ELF-1 (cell line): Measurements from ENCODE around the gene SPI1.
"Not testable (repeated sequence)": the region's sequence is repeated elsewhere in the genome, so short reads cannot be mapped to it uniquely, and the experiment has no call there.

Source experiments
- DNase-seq: peaks from one replicate; pipeline ENCODE4 v3.0.0-alpha.2; 2016; ENCODE audit warnings: low read depth, low spot score

SPI1 gene

DNA sequence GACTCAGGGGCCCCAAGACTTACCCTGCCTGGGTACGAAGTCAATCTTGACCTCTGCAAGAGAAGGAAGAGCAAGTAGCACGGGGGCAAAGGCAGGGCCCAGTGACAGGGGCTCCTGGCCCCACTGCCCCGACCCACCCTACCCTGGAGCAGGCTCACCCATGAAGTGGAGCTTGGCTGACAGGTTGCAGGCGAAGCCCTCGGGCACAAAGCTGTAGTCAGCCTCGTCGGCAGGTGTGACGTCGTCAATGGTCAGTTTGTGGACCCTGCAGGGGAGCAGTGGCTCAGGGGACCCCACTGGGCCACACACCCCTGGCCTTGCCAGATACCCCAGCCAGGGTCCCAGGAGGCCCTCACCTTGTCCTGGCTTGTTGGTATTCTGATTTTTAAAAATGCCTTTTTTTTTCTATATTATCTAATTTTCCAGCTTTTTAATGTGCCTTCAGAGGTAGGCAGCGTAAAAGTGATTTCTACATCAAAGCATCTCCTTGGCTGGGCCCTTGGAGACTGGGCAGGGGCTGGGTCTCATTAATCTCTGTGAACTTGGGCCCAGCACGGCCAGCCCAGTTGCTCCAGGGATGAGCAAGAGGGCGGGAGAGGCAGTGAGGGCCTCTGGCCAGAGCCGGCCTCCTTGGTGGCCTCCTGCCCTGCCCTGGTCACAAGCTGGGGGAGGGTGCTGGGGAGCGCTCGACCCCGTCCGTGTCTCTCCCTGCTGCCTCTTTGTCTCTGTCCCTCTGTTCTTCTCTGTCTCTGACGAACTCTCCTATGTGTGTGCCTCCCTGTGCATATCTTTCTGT, 37.2 kb downstream of the SPI1 start:
- no peak for DNase-seq

GRCh38 chr11:47340010-47340409, 38.3 kb downstream of the SPI1 start:
- no peak for DNase-seq

- no peak for DNase-seq
These were observed 39.7 kb downstream of the SPI1 start for GRCh38 chr11:47338396-47339241.

- no peak for DNase-seq
These were observed 41.0 kb downstream of the SPI1 start for GRCh38 chr11:47337229-47337924.

DNA sequence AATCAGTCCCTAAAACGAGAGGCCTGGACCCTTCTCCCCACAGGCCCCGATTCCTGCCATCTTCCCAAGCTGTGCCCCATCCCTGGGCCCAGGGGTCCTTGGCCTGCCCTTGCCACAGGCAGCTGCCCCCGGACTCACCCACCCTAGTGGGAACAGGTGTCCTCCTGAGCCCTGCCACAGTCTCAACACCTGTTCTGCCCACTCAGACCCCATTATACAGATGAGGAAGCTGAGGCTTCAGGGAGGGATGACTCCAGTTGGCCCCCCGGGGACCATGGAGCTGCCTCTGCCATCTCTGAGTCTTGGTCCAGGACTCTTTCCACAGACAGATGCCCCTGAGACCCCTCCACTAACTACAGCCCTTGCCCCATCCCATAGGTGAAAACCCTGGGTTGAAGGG, 41.8 kb downstream of the SPI1 start:
- DNase-seq, result no peak

GRCh38 chr11:47335733-47336132, 42.6 kb downstream of the SPI1 start:
- no peak for DNase-seq

DNA sequence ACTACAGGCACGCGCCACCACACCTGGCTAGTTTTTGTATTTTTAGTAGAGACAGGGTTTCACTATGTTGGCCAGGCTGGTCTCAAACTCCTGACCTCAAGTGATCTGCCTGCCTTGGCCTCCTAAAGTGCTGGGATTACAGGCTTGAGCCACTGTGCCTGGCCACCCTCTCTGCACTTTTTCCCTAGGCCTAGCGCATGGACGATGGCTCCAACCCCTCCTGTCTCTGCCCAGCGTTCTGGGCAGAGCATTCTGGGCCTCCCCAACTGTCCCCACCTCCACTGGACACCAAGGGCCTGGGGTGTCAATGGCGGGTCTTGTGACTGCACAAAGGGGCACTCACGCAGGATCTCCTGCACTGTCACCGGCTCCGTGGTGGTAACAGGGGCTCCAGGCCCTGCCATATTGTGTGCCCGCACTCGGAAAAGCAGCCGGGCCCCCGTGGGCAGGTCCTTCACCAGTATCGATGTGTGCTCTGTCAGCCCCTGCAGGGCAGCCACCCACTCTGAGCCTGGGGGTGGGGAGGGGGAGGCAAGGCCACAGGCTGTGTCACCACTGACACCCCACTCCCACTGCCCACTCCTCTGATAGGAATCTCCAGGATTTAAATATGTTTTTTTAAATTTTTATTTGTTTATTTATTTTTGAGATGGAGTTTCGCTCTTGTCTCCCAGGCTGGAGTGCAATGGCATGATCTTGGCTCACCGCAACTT, 43.5 kb downstream of the SPI1 start:
- DNase-seq, result not testable (repeated sequence)

DNA sequence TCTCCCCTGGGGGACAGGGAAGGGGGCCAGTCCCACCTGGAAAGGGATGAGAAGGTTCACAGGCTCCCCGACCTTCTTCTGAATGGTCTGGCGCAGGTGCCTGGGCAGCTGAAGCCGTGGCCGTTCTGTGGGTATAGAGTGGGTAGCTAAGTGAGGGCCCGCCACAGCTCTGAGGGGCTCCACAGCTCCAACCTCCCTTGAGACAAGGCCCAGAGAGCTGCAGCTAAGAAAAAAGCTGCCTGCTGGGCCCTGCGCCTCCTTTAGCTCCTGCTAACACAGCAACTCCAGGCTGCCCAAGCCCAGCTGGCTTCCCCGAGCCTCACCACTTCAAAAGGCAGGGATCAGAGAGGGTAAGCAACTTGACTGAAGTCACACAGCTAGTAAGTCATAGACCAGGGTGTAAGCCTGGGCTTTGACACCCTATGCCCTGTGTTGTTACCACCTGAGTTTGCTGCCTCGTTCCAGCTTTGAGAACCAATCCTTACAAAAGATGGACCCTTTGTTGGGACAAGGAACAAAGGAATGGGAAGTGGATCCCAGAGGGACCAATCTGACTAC, 44.4 kb downstream of the SPI1 start:
- no peak for DNase-seq

DNA sequence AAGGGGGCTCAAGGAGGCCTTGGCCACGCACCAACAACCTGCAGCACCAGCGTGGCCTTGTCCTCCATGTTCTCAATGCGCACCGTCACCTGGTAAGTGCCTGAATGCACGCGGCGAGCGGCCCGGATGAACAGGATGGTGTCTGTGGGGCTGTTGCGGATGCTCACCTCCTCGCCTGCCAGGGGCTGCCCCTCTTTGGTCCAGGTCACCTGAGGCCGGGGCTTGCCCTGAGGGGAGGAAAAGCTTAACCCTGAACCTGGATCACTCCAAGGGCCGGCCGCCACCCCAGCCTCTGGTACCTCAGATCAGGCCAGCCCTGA, 44.9 kb downstream of the SPI1 start:
- DNase-seq, result no peak

DNA sequence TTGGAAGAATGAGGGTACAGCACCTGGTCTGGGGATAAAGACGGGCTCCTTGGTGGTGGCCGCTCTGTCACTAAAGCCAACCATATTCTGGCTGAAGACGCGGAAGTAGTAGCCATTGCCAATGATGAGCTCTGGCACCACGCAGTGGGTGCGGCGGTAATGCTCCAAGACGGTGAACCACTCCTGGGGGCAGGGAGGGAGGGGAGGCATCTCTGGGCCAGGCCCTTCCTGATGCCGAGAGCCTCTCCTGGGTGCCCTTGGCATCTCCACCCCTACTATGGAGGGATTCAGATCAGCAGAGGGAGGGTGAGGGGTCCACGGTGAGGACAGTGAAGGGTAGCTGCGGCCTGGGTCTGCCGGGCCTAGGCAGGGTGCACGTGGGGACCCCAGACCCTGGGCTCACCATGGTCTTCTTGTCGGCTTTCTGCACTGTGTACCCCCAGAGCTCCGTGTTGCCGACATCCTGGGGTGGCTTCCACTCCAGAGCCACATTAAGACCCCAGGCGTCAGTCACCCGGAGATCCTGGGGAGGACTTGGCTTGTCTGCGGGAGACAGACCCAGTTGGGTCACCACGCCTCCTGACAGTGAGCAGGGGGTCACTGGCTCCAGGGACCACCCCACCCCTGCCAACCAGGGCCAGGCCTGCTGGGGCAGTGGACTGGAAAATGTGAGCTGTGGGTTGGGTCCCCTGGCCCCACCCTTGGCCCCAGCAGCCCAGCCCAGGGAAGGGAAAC, 45.4 kb downstream of the SPI1 start:
- DNase-seq, result no peak

- no peak for DNase-seq
These were observed 46.0 kb downstream of the SPI1 start for GRCh38 chr11:47332303-47332711.

DNA sequence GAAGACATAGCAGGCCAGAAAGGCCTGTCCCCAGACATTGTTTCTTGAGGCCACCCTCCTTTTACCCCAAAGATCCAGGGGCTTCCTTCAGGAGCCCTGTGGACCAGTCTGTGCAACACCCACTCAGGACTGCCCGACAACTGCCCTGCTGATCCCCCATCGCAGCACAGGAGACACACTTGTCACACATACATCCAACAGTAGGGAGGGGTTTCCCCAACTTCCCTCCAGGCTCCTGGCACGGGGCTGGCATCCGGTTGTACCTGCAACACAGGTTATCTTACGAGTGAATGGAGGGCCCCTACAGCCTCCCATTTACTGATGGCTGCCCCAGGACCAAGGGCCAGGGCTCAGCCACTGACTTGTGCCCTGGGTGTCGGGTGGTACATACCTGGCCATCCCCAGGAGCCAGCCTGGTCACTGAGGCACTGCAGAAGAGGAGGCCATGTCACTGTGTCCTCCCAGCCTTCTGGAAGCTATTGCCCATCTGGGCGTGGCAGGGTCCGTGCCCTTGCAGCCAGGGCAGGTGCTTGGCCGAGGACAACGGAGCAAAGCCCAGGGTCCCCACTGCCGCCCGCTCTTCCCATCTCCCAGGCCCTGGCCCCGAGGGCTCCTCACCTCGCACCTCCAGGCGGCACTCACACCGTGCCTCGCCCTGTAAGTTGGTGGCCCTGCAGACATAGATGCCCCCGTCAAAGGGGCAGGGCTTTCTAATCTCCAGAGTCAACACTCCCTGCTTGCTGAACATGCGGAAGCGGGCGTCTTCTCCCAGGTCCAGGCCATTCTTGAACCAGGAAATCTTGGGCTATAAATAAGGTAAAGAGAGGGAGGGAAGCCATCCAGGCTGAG, 46.7 kb downstream of the SPI1 start:
- DNase-seq, result no peak

DNA sequence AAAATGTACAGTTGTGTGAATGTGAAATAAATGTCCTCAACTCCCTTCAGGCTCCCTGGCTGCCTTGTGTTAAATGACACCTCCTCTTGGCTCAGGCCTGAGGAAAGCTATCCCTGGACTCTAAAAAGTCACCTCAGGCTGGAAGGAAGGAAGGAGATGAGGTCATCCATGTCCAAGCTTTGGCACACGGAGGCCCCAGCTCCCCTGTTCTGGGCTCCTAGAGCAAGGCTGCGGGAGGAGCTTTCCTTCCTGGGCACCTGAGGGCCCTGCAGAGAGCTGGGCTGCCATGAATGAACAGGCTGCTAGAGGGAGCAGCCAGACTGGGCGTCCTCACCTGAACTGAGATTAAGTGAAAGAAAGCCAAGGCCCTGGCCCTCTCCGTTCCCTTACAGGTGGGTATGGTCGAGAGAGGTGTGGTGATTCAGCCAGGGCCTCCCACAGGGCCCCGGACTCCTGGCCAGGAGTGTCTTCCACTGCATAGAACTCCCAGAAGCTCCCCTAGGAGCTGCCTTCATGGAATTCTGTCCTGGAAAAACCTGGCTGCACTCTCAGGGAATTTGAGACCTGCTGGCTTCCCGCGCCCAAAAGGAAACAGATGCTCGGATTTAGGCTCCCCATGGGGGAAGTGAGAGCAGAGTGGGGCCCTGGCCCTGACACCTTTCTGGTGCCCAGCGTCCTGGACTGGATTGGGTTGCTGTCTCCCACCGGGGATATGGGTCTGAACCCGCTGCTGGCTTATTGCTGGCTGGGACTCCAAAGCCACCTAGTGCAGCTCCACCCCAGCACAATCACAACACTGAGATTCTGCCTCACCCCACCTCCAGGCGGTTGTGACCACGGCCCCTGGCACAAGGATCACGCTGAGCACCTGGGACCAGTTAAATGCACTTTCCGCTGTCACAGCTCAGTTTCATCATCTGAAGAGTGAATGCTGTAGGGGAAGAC, 48.1 kb downstream of the SPI1 start:
- no peak for DNase-seq

DNA sequence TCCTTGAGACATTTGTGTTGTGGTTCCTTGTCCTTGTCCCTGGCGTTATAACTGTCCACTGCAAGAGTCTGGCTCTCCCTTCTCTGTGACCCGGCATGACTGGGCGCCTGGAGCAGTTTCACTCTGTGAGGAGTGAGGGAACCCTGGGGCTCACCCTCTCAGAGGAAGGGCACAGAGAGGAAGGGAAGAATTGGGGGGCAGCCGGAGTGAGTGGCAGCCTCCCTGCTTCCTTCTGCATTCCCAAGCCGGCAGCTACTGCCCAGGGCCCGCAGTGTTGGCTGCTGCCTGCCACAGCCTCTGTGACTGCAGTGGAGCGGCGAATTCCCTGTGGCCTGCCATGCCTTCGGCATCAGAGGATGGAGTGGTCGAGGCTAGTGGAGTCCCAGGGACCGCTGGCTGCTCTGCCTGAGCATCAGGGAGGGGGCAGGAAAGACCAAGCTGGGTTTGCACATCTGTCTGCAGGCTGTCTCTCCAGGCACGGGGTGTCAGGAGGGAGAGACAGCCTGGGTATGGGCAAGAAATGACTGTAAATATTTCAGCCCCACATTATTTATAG, 48.8 kb downstream of the SPI1 start:
- DNase-seq, result no peak

DNA sequence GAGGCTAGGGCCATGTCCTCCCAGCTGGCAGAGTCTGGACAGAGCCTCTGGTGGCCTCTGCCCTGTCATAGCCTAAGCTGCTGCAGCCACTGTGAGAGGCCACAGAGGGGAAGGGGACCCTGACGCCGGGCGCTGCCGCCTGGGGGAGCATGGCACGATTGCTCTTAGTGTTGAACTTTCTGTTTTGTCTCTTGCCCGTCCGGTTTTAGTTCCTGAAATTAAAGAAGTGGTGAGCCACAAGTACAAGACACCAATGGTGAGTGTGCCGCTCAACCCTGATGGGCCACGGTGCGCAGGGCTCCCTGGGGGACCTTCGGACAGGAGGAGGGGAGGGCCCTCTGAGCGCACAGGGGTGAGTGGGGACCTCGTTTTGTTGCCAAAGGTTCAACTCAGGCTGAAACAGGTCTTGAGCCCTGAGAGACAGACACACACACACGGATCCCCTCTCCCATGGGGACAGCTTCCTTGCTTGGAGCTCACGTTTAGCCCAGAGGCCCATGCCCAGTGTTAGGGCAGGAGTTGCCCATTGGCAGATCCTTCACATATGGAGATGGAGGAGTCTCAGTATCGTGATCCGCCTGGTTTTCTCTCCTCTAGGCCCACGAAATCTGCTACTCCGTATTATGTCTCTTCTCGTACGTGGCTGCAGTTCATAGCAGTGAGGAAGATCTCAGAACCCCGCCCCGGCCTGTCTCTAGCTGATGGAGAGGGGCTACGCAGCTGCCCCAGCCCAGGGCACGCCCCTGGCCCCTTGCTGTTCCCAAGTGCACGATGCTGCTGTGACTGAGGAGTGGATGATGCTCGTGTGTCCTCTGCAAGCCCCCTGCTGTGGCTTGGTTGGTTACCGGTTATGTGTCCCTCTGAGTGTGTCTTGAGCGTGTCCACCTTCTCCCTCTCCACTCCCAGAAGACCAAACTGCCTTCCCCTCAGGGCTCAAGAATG, 49.6 kb downstream of the SPI1 start:
- no peak for DNase-seq

DNA sequence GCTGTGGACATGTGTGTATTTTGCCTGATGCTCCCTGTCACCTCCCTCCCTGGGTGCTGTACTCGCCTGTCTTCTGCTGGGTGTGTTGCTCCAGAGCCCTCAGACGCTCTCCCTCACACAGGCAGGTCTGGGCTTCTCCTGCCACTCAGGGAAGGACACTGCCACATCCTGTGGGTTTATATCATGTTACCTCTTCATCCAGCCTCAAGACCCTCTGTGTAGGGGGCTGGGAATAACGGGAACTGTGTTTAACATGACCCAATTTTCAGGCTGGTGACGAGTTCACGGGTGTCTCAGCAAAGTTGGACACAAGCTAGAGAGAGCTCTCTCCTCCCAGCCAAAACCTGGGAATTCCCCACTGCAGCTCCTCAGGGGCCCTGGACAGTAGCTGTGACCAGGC, 50.4 kb downstream of the SPI1 start:
- no peak for DNase-seq

- no peak for DNase-seq
These were observed 51.3 kb downstream of the SPI1 start for GRCh38 chr11:47327025-47327424.
